DMS114 treated with DMSO at 0.1 percent for 48 hours (cell line): Measurements from ENCODE around the gene SUCLG2.

Experiments
- DNase-seq: peaks from one replicate; lab custom pipeline; 2025; ENCODE audit not compliant: unreplicated experiment; lab: John Stamatoyannopoulos, UW

Gene SUCLG2

DNA sequence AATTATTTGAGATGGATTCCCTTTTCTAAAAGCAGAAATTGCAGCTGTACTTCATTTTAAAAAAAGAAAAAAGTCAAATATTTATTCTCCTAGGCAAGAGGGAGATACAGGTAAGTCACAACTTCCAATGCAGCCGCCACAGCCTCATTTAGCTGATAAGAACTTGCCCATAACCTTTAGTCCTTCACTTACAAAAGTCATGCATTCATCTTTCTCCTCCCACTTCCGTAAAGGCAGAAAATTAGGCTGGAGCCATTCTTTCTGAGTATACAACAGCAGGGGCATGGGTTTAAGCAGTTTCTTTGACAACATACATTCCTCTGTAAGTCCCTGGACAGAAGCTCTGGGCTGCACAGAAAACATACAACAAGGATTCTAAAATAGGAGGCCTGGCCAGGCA, 4.3 kb downstream of the SUCLG2 start:
- DNase-seq = no peak

DNA sequence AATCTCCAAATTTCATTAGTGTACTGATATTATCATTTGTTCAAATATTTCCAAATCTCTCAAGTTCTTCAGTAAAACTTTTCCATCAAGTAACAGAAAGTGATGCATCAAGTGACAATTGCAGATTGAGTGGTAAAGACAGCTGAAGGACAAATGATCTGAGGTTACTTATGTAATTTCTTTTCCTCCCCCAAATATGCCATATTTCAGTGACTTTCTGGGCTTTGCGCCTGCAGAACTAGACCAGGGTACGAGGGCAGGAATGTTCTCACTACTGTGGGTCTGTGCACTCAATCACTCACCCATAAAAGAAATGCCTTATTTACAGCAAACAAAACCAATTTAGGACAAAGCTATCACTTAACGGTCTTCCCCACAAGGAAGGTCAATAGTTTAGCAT, 4.7 kb downstream of the SUCLG2 start:
- no peak for DNase-seq

DNA sequence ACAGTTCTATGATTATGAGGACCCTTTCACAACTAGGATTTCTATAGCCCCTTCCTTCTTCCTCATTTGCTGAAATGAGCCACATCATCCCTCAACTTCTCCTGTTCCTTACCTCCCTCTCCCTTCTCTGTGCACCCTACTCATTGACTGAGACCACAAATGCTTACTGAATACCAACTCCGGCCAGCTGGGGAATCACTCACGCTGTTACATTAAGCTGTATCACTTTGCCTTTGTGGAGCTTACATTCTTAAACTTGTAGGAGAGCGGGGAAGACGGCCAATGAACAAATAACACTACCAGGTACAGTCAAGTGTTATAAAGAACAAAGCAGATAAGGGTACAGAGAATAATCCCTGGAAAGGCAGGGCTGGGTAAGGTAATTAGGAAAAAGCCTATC, 5.7 kb downstream of the SUCLG2 start:
- DNase-seq = no peak

DNA sequence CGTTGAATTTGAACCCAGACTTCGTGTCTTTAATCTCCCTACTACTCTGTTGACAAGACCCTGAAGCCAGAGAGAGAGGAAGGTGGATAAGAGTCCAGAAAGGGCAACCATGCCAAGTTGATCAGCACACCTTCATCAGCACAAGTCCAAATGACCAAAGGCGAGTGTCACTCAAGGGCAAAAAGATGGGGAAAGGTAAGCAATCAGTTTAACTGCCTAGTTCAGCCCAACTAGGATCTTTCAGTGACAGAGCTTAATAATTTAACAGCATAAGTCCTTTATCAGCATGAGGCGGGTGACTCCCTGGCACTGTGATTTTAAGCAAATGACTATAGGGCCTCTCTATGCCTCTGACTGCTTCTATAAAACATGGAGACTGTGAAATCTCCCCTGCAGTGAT, 6.2 kb downstream of the SUCLG2 start:
- no peak for DNase-seq

DNA sequence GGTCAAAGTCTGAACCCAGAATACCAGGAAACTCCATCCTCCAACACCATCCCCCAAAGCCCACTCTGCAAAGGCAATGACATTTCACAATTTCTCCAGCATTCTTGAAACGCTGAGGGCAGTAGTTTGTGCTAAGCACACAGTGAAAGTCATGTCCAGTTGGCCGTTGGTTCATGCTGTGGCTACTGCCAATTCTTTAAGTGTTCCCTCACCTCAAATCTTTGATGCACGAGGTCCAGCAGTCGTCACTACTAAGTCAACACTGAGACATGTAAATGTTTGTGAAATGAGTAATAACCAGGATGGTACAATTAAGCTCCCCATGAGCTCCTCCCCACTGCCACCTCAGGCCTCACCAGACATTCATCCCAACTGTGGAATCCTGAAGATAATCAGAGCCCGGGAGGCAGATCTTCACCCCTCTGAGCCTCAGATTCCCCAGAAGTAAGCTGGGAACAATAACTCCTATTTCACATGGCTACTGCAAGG, 7.0 kb downstream of the SUCLG2 start:
- DNase-seq = no peak

DNA sequence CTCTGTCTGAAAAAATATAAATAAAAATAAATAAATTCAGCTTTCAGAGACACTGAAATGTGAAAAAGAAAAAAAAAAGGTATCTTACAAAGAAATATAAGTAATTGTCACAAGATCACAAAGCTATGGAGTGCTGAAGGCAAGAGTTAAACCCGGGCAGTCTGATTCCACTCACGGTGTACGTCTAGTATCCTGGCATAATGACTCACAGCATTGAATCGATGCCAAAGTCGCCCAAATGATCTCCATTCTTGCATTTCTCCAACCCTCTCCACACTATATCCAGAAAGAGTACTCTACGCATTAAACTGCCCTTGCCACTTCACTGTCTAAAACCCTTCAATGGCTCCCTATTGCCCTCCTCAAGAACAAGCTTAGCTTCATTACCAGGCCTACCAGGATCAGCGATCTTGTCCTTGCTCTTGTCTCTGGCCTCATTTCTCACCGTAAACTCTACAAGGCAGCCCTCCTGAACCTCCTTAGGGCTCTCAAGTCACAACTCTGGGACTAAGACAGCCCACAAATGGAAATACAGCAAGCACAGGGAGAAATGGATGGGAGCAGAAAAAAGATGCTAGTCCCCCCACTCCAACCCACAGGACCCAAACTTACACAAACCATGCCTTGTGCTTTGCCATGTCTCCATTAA, 7.7 kb downstream of the SUCLG2 start:
- DNase-seq = no peak

DNA sequence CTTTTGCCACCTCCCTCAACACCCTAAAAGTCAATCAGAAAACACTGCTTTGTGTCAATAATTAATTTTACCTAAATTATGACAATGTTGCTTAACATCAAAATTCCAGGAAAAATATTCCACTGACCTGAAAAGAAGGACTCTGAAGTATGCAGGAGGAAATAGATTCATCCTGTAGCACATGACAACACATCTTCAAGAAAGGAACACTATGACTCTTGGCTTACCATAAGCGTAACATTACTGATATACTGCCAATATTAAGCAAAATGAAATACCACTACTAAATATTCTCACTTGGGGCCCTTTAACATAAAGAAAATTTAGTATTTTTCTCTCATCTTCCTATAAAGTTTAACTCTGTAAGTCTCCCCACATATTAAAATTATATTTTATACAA, 9.6 kb downstream of the SUCLG2 start:
- DNase-seq = no peak

DNA sequence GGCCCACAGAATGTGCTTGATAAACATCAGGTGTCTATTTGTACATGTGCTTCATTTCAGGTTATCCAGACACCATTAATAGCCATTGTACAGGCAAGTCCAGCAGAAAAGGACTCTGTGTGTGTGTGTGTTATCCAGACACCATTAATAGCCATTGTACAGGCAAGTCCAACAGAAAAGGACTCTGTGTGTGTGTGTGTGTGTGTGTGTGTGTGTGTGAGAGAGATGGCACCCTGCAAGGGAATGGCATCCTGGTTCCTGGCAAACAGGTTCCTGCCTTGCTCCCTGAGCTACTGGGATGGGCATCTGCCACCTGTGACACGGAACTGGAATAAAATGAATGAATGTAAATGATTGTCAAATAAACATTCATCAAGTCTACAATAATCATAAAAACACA, 11.7 kb downstream of the SUCLG2 start:
- no peak for DNase-seq

DNA sequence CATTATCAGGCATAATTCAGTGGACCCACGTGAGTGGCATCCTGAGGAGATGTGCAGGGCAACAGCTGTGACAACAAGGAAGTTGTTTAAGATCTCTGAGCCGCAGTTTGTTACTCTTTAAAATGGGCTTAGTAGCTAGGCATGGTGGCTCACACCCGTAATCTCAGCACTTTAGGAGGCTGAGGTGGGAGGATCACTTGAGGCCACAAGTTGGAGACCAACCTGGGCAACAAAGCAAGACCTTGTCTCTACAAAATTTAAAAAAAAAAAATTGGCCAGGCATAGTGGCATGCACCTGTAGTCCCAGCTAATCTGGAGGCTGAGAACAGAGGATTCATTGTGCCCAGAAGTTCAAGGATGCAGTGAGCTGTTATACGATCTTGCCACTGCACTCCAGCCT, 12.2 kb downstream of the SUCLG2 start:
- no peak for DNase-seq

DNA sequence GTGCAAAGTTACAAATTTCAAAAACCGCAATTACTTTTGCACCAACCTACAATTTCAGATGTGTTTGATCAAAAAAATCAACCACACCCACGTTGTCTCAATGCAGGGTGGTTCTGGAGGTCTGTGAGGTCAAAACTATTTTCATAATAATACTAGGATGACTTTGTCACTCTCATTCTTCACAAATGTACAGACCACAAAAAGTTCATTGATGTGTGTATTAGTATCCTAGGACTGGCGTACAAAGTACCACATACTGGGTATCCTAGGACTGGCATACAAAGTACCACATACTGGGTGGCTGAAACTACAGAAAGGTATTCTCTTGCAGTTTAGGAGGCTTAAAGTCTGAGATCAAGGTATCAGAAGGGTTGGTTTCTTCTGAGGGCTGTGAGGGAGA, 13.0 kb downstream of the SUCLG2 start:
- DNase-seq = no peak

DNA sequence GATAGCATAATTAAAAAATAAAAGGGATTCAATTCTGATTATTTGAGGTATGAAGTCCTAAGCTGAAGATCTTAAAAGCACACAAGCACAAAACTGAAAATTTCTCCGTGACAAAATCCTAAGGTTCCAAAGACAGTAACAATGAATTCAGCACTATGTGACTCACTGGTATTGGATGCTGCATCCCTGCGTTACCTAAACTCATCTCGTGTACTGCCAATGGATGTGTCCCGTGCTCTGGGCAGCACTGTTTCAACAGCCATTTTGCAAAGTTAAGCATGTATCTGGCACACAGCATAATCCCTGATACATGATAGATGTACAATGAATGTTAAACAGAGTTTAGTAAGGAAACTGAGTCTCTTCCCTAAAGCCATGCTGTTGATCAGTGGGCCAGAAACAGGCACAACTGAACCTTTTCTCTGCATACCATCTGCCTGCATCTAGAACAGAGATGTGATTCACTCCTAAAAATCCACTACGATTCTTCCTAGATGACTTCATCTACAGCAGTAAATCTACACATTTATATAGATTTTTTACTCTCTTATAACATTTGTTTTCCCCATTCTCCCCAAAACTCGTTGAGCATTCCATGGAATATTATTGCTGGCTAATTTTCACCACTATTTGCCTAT, 14.3 kb downstream of the SUCLG2 start:
- DNase-seq = no peak

DNA sequence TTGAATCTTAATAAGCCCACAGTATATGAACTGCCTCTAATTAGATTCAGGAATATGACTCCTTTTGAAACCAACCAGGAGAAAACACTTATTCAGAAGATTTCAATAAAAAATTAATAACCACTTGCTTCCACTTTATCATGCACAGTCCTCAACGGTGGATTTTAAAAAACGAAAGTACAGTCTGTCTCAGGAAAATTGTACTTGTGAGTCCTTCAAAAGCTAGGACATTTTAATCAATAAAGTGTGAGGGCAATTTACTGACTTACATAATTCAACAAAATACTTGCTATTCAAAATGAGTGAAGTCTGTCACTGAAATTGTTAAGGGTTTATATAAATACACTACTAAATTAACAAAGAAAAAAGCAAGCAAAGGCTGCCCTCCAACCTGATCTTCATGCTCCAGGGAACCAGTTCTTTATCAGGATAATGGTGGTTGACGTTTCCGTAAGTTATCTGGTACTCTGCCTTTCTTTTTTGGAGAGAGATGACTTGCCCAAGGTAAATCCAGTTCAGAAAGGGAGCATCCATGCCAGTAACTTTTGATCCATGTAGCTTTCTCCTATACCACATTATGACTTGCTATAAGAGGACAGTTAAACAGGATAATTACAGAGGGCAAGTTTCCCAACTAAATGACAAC, 17.0 kb downstream of the SUCLG2 start:
- DNase-seq = no peak

DNA sequence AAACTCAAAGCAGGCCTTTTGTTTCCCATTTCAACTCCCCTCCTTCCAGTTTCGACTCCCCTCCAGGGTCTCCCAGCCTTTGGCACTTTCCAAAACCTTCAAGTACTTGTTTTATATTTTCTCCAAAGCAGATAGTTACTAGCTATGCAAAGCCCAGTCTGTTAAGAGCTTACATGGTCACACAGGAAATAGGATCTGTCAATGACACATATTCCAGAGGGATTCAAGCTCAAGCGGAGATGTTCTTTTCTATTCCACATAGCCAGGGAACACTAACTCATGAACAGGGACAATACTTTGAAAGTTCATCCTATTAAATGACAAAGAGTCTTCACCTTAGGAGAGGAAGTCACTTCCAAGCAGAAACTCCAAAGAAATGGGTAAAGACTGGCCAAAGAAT, 18.6 kb downstream of the SUCLG2 start:
- no peak for DNase-seq

DNA sequence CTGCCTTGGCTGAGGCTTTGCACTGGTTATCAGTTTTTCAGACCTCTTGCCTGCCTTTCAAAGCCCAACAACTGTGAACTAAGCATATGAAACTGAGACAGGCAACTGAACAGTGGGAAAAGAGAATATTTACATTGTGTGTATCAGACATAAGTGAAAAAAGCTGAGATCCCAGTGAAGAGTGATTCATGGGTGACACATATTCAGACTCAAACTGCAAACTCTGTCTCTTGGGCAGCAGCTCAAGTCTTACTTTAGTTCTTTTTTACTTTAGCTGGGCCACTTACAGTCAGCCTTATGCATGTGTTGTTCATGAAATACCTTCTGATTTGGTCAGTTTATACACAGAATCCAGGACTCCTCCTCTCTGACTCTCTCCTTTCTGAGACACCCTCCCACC, 19.2 kb downstream of the SUCLG2 start:
- DNase-seq = no peak

DNA sequence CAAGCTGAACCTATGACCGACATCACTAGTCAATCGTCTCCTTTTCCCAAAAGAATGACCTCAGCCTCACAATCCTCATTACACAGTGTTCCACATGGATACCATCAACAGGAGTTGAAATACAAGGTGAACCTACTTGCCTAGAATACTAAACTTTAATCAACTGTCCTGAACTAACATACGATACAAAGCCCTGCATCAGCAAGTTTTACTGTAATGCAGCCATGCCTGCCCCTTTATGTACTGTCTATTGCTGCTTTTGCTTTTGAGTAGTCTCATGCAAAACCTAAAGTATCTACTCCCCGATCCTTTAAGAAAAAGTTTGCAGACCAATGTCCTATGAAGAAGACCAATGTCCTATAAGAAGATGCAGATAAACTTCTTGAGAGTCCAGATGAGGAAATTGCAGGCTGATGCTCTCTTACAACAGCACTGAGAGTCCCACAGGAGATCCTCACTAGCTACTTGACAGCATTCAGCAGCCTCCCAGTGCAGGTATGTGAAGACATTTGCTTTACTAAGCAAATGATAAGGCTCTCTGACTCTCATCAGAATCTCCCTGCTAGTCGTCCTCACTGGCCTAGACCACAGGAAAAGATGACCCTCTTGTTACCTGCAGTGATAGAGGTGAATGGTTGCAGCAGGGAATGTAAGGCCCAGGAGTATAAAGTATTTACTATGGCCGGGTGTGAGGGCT, 23.6 kb downstream of the SUCLG2 start:
- DNase-seq = no peak

DNA sequence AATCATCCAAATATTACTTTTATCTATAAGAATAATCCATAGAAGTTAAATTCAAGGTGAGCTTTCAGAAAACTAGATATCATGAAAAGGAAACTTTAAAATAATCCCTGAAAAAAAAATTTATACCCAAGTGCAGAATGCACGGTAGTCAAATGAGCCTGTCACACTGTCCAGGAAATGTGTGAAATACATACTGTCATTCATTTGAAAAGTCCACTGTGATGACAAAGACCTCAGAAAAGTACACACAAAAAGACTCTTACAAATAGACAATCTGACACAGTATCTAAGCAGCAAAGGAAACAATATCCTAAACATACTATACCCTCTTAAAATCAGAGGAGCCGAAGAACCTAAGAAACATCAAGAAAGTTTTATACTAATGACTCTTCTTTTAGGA, 29.7 kb downstream of the SUCLG2 start:
- DNase-seq = no peak

DNA sequence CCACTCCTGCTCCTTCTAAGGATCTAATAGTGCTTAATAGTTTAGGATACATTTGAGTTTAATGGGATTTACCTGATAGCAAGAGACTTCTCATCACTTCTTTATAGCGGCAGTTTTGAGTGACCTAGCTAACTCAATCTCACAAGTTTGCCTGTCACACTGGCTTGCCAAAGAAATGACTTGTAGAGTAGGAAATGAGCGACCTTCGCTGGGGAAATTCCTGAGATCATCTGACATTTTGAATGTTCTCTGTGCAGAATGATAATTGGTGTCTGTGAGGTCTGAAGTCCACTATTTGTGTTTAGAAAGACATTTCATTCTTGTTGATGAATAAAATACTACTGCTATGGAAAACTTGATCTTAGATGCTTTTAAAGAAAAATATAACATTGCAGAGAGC, 30.3 kb downstream of the SUCLG2 start:
- DNase-seq = no peak

DNA sequence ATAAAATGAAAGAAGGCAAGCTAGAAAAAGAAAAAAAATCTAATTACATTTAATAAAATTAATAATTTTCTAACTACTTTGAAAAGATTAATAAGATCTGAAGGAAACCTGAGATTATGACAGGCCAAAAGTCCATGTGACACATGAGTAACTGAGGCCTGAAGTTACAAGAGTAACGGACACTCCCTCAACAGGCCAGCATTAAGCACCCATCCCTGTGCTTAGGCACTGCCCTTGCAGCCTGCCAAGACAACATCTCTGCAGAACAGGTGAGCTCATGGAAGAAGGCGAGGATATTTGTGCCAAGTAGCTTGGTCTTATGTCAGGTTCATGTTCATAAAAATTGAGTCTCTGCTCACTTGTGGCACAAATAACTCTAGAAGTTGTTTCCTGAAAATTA, 31.8 kb downstream of the SUCLG2 start:
- DNase-seq = no peak

DNA sequence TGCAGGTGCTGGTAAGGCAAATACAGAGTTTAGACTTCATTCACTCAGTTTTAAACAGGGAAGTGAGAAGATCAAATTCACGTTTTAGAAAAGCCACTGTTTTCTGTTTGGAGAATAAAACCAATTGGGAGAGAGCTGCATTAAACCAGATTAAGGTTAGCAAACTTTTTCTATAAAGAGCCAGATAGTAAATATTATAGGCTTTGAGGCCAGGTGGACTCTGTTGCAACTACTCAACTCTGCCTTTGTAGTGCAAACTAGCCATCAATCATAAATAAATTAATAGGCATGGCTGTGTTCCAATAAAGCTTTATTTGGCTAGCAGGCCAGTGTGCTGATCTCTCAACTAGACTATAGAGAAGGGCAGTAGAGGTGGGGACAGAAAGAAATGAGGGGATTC, 33.5 kb downstream of the SUCLG2 start:
- no peak for DNase-seq

DNA sequence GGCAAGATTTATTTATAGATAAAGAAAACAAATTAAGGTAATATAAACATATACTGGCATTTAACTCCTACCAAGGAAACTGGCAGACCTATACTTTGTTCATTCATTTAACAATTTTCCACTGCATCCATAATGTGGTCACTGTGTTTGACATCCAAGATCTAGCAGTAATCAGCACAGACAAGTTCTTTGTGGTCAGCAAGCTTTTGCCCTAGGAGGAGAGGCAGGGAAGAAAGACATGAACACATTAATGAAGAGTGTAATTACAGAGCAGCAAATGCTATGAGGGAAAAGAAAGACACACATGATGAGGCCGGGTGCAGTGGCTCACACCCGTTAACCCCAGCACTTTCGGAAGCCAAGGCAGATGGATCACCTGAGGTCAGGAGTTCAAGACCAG, 34.4 kb downstream of the SUCLG2 start:
- DNase-seq = no peak

DNA sequence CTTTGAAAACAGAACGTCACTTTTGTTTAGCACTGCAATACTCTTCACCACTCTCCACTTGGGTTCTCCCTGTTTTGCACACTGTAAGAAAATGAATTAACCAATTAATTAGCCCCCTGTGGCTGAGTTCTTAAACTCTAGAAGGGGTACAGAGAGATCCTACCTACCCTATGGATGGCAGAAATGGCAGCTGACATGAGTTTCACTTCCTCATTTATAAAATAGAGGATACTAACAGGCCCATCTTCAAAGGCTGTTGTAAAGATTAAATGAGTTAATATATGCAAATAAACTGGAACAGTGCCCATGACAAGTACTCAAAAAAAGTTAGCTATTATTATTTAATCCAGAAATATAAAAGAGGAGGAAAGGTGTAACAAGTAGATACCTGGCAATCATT, 36.9 kb downstream of the SUCLG2 start:
- DNase-seq = no peak

DNA sequence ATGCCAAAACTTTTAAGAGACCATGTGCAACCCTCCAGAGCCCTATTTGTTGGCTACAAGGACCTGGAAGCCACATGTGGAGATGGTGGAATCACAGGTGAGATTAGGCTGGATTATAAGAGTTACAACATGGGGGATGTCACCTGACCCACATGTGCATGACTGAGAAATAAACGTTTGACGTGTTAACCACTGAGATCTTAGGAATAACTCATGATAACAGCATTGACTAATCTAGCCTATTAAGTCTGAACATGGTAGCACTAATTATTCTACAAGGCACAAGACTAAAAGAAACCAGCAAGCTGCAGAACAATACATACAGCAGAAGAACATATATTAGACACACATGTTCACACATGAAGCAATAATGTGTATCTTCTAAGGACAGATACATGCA, 38.4 kb downstream of the SUCLG2 start:
- no peak for DNase-seq
